ENCODE measurements around the gene BATF3. TPM values are rescaled to one million over a fixed set of nuclear protein-coding genes. Genes with fewer than 3 reads are reported as not detected.

BATF3 gene
- total and polyA plus RNA-seq, 9 of the 15 experiments (the other 6 are each of a cell fraction or from before 2014, with no cell fraction given), result 0.40 to 3.8 (median 2.0) TPM

- DNase-seq (ENCODE audit: extremely low read depth in 1 of 4, low spot score in 3 of 4), result no peak
- H3K36me3 ChIP-seq (ENCODE audit: control insufficient read depth, insufficient read depth, low read length), result no peaks in the 10 kb centered on the region
- whole genome bisulfite sequencing (ENCODE audit: insufficient coverage, low coverage, missing lambda C conversion rate), result 55% methylated on average over 2 of the region's 2 CpGs
Measured at GRCh38 chr1:212719633-212720032, 20.0 kb upstream of the BATF3 start.

GRCh38 chr1:212718499-212718898 lies 18.9 kb upstream of the BATF3 start:
- BruUV-seq (replicated peaks), result no TSS peak
- peak; percentile 56 for FAIRE-seq
- Histone ChIP-seq H4K20me1 (replicated peaks; ENCODE audit: control insufficient read depth, insufficient read depth, low read length) (no peaks in the 10 kb centered on the region), H3K4me1 (replicated peaks in 1 of 2; ENCODE audit: control insufficient read depth in 2 of 2, insufficient read depth in 2 of 2, low read length in 2 of 2) (peaks cover 3 to 15% of the 10 kb centered on the region in 2 experiments; a peak in 4 of 5 replicates), H3K79me2 (ENCODE audit: control insufficient read depth, insufficient read depth, low read length) (no peaks in the 10 kb centered on the region), H3K9me3 (replicated peaks; ENCODE audit: control insufficient read depth, insufficient read depth, low read depth, low read length) (no peaks in the 10 kb centered on the region), H3K9ac (ENCODE audit: insufficient read depth in 1 of 2, low read depth in 2 of 2, low read length in 2 of 2) (no peak overlapping the region), H3K36me3 (ENCODE audit: control insufficient read depth, insufficient read depth, low read length) (no peaks in the 10 kb centered on the region), H3K27ac (ENCODE audit: extremely low read depth, low read depth, low read length) (no peak overlapping the region), H3K4me3 (no peak overlapping the region), H3K4me2 (ENCODE audit: insufficient read depth, low read length) (no peak overlapping the region), H3K9me1 (ENCODE audit: control insufficient read depth, insufficient read depth, low read length) (no peaks in the 10 kb centered on the region), H3K27me3 (ENCODE audit: control insufficient read depth in 2 of 2, insufficient read depth in 2 of 2, low read length in 2 of 2) (no peaks in the 10 kb centered on the region), H2AFZ (ENCODE audit: low read depth, low read length) (no peak overlapping the region)
- intact Hi-C loops (cut with micrococcal nuclease) (loop anchor here (1.0 kb wide), 1 partner anchor 241 kb away; no protein-coding TSS in a partner anchor), in situ Hi-C loops (cut with MboI) (no loop called here)
- peak; percentile 44 for ATAC-seq
- POLR2A ChIA-PET, result interaction anchor here (0.7 kb wide), 1 partner anchor 263 kb away, joined by 3 read pairs; no protein-coding TSS in a partner anchor
- TF ChIP-seq CTCF (IDR thresholded peaks at IDR 0.05 in 2 of 3, conservative IDR thresholded peaks at IDR 0.05 in 1 of 3; ENCODE audit: insufficient read depth in 2 of 3, low read depth in 1 of 3, low read length in 3 of 3) (peak in 2 of 3 experiments; percentile 15 to 40; a peak in 2 of 6 replicates), BCL6 (CRISPR knock-in tag; IDR thresholded peaks at IDR 0.05) (no peak), HIVEP1 (CRISPR knock-in tag; IDR thresholded peaks at IDR 0.05) (no peak), RAD21 (CRISPR knock-in tag; conservative IDR thresholded peaks at IDR 0.05 in 1 of 2, IDR thresholded peaks at IDR 0.05 in 1 of 2) (peak in 1 of 2 experiments; percentile 60; a peak in 2 of 4 replicates)
- 3% methylated on average over 4 of the region's 4 CpGs for WGBS (ENCODE audit: insufficient coverage, low coverage, missing lambda C conversion rate)
- no peak for DNase-seq (ENCODE audit: extremely low read depth in 1 of 4, low spot score in 3 of 4)
- CTCF ChIA-PET (ENCODE audit: low intra/inter-chr PET ratio), result interaction anchor here (0.6 kb wide), 2 partner anchors 239 to 277 kb away, joined by 3 read pairs; no protein-coding TSS in a partner anchor

More at GRCh38 chr1:212719633-212720032, 20.0 kb upstream of the BATF3 start:
- ATAC-seq (no peak), FAIRE-seq (no peak)
- Histone ChIP-seq H4K20me1 (replicated peaks; ENCODE audit: control insufficient read depth, insufficient read depth, low read length) (no peaks in the 10 kb centered on the region), H3K9me1 (ENCODE audit: control insufficient read depth, insufficient read depth, low read length) (no peaks in the 10 kb centered on the region), H3K9ac (ENCODE audit: insufficient read depth in 1 of 2, low read depth in 2 of 2, low read length in 2 of 2) (no peak overlapping the region), H3K27me3 (ENCODE audit: control insufficient read depth in 2 of 2, insufficient read depth in 2 of 2, low read length in 2 of 2) (no peaks in the 10 kb centered on the region), H3K9me3 (replicated peaks; ENCODE audit: control insufficient read depth, insufficient read depth, low read depth, low read length) (no peaks in the 10 kb centered on the region), H3K4me3 (no peak overlapping the region), H3K27ac (ENCODE audit: extremely low read depth, low read depth, low read length) (no peak overlapping the region), H3K4me2 (ENCODE audit: insufficient read depth, low read length) (no peak overlapping the region), H2AFZ (ENCODE audit: low read depth, low read length) (no peak overlapping the region), H3K4me1 (replicated peaks in 1 of 2; ENCODE audit: control insufficient read depth in 2 of 2, insufficient read depth in 2 of 2, low read length in 2 of 2) (peaks cover 3 to 15% of the 10 kb centered on the region in 2 experiments; a peak in 4 of 5 replicates), H3K79me2 (ENCODE audit: control insufficient read depth, insufficient read depth, low read length) (no peaks in the 10 kb centered on the region)
- intact Hi-C loops (cut with micrococcal nuclease) (no loop called here), in situ Hi-C loops (cut with MboI) (no loop called here)
- BruUV-seq (replicated peaks), result no TSS peak
- CTCF ChIA-PET (ENCODE audit: low intra/inter-chr PET ratio), result no interaction called here
- POLR2A ChIA-PET, result no interaction called here
- TF ChIP-seq RBM25 (IDR thresholded peaks at IDR 0.05; ENCODE audit: low read depth, low read length, severe bottlenecking) (peak; percentile 63), ZNF146 (CRISPR knock-in tag; IDR thresholded peaks at IDR 0.05; ENCODE audit: unreplicated experiment) (peak; percentile 93), ZC3H8 (IDR thresholded peaks at IDR 0.05) (no peak), KDM1A (IDR thresholded peaks at IDR 0.05) (peak in 1 of 2 experiments; percentile 37; a peak in 1 of 4 replicates)
